HG02852 (cell line): Measurements from ENCODE around the gene OR52A5.
"Not testable (repeated sequence)": the region's sequence is repeated elsewhere in the genome, so short reads cannot be mapped to it uniquely, and the experiment has no call there.

ENCODE experiments used
- ATAC-seq: cut with Tn5 transposase; IDR thresholded peaks from one replicate; pipeline ENCODE4 v1.9.1; 2021; ENCODE audit warnings: mild to moderate bottlenecking, moderate library complexity; ENCODE audit not compliant: unreplicated experiment

The OR52A5 gene

GRCh38 chr11:5137996-5138395 lies at the start of gene OR52A5:
Gene OR52A5, minus strand, starts transcription at chr11:5138356. Its CDS starts 5,714 bp downstream, at chr11:5132642.
- ATAC-seq, result no peak

GRCh38 chr11:5178046-5178837 lies 40.1 kb upstream of the OR52A5 start:
- no peak for ATAC-seq

GRCh38 chr11:5174934-5175333 lies 36.8 kb upstream of the OR52A5 start:
- ATAC-seq, result no peak

- no peak for ATAC-seq
Measured at GRCh38 chr11:5171856-5172255, 33.7 kb upstream of the OR52A5 start.

GRCh38 chr11:5165898-5166297 lies 27.7 kb upstream of the OR52A5 start:
- ATAC-seq, result not testable (repeated sequence)

GRCh38 chr11:5164807-5165206 lies 26.7 kb upstream of the OR52A5 start:
- ATAC-seq, result not testable (repeated sequence)

GRCh38 chr11:5161045-5161444 lies 22.9 kb upstream of the OR52A5 start:
- not testable (repeated sequence) for ATAC-seq

- ATAC-seq, result not testable (repeated sequence)
Measured at GRCh38 chr11:5160217-5160616, 22.1 kb upstream of the OR52A5 start.

GRCh38 chr11:5159806-5160205 lies 21.6 kb upstream of the OR52A5 start:
- ATAC-seq, result no peak

GRCh38 chr11:5154657-5155056 lies 16.5 kb upstream of the OR52A5 start, which contains the start of gene OR52A1:
Gene OR52A1, minus strand, starts transcription at chr11:5154757. Its CDS starts 2,388 bp downstream, at chr11:5152369.
- ATAC-seq, result no peak

GRCh38 chr11:5153574-5154431 lies 15.6 kb upstream of the OR52A5 start:
- ATAC-seq, result no peak

GRCh38 chr11:5151713-5152153 lies 13.6 kb upstream of the OR52A5 start:
- ATAC-seq, result no peak

- ATAC-seq, result not testable (repeated sequence)
Measured at GRCh38 chr11:5144206-5144605, 6.0 kb upstream of the OR52A5 start.

- ATAC-seq, result no peak
Measured at GRCh38 chr11:5137014-5137413, 1.1 kb downstream of the OR52A5 start.

- ATAC-seq, result no peak
Measured at GRCh38 chr11:5136261-5136660, 1.9 kb downstream of the OR52A5 start.

- ATAC-seq, result no peak
Measured at GRCh38 chr11:5131584-5132335, 6.4 kb downstream of the OR52A5 start.

GRCh38 chr11:5129457-5129877 lies 8.7 kb downstream of the OR52A5 start:
- ATAC-seq, result no peak

GRCh38 chr11:5124891-5125620 lies 13.1 kb downstream of the OR52A5 start:
- ATAC-seq, result no peak

GRCh38 chr11:5123802-5124521 lies 14.2 kb downstream of the OR52A5 start:
- peak; percentile 96 for ATAC-seq

GRCh38 chr11:5118893-5119292 lies 19.3 kb downstream of the OR52A5 start:
- no peak for ATAC-seq
